ENCODE measurements around the gene NTHL1.

NTHL1 gene

GRCh38 chr16:2083876-2084780 is 36.5 kb upstream of the NTHL1 start:
- DNase-seq (ENCODE audit: low spot score): no peak

- DNase-seq (ENCODE audit: low spot score): no peak
Observed at GRCh38 chr16:2083409-2083808, 35.8 kb upstream of the NTHL1 start.

DNA sequence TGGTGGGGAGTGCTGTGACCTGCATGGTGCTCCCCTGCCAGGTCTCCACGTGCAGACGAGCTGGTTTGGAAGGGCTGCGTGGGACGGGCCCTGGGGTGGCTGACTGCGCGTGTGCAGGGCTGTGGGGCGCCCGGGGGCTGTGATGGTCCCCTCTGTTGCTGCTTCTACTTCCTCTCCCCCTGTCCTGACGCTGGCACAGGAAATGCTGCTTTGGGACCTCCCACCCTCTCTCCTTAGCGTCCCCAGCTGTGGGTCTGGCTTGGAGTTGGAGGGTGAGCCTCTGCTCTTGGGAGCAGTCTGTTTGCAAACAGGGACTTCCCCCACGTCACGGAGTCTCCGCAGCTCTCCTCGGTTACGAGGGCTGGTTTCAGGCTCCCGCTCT is 35.3 kb upstream of the NTHL1 start:
- no peak for DNase-seq (ENCODE audit: low spot score)

GRCh38 chr16:2082171-2082982 is 34.7 kb upstream of the NTHL1 start:
- DNase-seq (ENCODE audit: low spot score): no peak

DNA sequence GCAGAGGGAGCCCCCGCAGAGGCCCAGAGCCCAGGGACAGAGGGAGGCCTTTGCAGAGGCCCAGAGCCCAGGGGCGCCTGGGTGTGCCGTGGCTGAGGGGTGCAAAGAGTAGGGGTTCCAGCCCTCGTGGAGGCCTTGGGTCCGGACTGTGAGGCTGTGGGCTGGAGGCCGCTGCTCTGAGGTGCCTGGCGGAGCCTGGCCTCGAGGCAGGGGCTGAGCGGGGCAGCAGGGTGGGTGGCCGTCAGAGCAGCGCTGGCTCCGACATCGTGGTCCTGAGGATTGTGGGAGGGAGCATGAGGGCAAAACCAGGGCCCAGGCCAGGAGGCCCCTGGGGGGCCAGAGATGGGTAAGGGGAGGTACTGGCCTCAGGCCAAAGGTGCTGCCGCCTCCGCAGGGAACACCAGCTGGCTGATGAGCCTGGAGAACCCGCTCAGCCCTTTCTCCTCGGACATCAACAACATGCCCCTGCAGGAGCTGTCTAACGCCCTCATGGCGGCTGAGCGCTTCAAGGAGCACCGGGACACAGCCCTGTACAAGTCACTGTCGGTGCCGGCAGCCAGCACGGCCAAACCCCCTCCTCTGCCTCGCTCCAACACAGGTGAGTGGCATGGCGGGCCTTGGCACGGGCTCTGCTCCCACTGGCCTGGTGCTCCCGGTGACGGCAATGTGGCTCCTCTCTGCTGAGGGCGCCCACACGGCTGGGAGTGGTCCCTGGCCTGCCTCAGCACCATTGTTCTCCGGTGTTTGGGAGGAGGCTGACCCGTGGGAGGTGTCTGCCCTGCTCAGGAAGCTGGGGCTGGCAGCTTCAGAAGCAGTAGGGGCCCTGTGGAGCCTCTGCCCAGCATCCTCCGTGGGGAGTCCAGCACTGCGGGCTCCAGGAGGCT is 33.8 kb upstream of the NTHL1 start:
- no peak for DNase-seq (ENCODE audit: low spot score)

GRCh38 chr16:2079991-2080390 is 32.4 kb upstream of the NTHL1 start:
- DNase-seq (ENCODE audit: low spot score): no peak

- no peak for DNase-seq (ENCODE audit: low spot score)
Observed at GRCh38 chr16:2079311-2079800, 31.7 kb upstream of the NTHL1 start.

DNA sequence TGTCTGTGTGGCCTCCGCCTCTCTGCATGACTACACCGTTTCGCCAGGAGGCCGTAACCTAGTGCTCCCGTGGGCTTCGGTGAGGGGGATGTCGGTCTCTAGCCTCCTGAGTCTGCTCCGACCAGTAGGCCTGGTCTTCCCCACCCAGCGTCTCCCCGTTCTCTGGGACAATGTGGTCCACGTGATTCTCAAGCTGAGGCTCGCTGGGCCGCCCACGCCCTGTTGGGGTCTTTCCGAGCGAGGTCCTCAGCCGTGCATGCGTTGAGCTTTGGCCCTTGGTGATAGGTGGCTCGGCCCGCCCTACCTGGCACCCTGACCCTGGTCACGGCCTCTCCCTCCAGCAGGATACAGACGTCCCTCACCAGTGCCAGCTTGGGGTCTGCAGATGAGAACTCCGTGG is 31.1 kb upstream of the NTHL1 start:
- DNase-seq (ENCODE audit: low spot score): no peak

GRCh38 chr16:2078096-2078495 is 30.5 kb upstream of the NTHL1 start:
- no peak for DNase-seq (ENCODE audit: low spot score)

- DNase-seq (ENCODE audit: low spot score): no peak
Observed at GRCh38 chr16:2077696-2078095, 30.1 kb upstream of the NTHL1 start.

- DNase-seq (ENCODE audit: low spot score): no peak
Observed at GRCh38 chr16:2077016-2077415, 29.4 kb upstream of the NTHL1 start.

DNA sequence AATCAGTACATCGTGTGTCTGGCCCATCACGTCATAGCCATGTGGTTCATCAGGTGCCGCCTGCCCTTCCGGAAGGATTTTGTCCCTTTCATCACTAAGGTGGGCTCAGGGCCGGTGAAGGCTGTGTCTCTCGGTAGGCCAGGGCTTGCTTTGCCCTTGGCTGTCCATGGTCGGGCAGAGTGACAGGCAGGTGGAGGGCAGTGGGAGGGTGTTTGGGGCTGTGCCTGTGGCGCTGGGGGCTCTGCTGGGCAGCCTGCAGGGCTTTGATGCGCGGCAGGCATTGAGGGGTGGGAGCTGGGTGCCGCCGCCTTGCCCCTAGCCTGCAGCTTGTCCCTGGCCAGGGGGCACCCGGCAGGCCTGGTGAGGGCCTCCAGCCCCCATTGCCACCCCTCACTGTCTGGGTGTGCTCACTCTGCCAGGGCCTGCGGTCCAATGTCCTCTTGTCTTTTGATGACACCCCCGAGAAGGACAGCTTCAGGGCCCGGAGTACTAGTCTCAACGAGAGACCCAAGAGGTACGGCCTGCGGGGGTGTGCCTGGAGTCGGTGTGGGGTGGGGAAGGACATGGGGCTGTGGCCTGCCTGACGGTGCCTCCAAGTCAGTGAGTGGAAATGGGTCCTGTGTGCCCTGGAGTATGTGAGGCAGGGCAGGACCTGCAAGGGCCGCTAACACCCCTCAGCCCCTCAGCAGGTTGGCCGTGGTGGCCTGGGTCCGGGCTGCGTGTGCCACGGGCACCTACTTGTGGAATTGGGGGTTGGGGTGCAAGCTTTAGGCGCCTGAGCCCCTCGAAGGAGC is 28.6 kb upstream of the NTHL1 start:
- DNase-seq (ENCODE audit: low spot score): no peak

GRCh38 chr16:2075631-2076030 is 28.0 kb upstream of the NTHL1 start:
- no peak for DNase-seq (ENCODE audit: low spot score)

GRCh38 chr16:2074071-2074470 is 26.4 kb upstream of the NTHL1 start:
- no peak for DNase-seq (ENCODE audit: low spot score)

- DNase-seq (ENCODE audit: low spot score): no peak
Observed at GRCh38 chr16:2072926-2073325, 25.3 kb upstream of the NTHL1 start.

GRCh38 chr16:2071454-2072202 is 24.0 kb upstream of the NTHL1 start:
- DNase-seq (ENCODE audit: low spot score): no peak

DNA sequence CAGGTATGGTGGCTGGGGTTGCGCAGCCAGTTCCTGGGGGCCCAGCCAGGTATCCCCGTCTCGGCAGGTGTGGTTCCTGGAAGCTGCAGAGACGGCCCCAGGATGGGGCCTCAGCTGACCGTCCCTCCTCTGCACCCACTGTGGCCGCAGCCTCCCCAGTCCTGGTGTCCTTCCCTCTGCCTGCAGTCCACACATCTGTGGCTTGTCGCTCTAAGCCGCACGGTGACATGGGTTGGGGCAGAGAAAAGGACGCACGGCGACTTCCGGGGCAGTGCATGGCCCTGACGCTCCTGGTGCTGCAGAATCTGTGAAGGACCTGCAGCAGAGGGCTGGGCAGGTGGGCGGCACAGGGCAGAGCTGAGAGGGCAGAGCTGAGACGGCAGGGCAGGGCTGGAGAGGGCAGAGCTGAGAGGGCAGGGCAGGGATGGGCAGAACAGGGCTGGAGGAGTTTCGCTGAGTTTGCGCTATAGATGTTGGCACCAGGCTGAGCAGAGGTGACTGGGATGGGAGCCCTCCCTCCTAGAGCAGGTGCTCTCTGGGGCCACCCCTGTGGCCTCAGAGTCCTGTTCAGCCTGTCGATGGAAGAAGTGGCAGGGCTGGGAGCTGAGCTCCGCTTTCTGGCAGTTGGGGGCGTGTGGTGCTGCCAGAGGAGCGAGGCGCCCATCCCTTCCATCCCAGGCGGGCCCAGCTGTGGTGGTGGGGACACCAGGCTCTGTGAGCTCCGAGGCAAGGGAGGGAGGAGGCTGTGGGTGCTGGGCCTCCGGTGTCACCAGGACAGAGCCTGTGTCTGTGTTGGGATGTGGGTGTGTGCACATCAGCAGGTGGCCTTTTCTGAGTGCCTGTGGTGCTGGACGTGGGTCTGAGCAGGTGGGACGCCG is 23.2 kb upstream of the NTHL1 start:
- DNase-seq (ENCODE audit: low spot score): no peak

DNA sequence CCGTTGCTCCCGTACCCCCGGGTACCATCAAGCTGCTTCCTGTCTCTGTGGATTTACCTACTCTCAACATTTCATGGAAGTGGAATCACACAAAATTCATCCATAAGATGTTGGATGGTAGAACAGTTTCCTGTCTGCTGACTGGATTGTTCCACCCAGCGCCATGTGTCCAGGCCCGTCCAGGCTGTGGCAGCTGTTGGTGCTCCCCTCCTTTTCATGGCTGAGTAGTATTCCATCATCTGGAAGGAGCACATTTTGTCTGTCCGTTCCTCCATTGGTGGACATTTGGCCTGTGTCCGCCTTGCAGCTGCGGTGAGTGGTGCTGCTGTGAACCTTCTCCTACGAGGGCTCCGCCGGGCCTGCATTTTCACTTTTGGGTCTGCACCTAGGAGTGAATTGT is 18.5 kb upstream of the NTHL1 start:
- no peak for DNase-seq (ENCODE audit: low spot score)

DNA sequence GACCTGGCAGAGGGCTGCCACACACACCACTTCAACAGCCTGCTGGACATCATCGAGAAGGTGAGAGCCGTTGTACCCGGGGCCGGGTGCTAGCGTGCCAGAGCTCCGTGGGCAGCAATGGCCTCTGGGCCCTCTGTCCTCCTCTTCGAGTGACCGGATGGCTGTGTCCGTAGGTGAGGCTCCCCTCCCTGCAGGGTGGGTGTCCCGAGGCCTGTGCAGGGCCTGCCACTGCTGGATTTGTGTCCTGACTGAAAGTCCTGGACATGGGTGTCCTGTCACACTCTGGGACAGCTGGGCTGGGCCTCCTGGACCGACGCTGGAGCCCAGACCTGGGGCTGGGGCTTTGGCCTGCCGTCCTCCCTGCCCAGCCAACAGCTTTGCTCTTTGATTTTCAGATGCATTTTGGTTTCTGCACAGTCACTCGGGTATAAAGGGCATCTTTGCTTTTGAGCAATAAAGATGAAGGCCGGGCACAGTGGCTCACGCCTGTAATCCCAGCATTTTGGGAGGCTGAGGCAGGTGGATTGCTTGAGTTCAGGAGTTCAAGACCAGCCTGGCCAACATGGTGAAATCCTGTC is 16.8 kb upstream of the NTHL1 start:
- DNase-seq (ENCODE audit: low spot score): no peak
